ENCODE data around the gene APBA1.

- TF ChIP-seq NFIC (IDR thresholded peaks at IDR 0.05; ENCODE audit: borderline replicate concordance) = no peak
- TF ChIP-seq, protein P1, sequence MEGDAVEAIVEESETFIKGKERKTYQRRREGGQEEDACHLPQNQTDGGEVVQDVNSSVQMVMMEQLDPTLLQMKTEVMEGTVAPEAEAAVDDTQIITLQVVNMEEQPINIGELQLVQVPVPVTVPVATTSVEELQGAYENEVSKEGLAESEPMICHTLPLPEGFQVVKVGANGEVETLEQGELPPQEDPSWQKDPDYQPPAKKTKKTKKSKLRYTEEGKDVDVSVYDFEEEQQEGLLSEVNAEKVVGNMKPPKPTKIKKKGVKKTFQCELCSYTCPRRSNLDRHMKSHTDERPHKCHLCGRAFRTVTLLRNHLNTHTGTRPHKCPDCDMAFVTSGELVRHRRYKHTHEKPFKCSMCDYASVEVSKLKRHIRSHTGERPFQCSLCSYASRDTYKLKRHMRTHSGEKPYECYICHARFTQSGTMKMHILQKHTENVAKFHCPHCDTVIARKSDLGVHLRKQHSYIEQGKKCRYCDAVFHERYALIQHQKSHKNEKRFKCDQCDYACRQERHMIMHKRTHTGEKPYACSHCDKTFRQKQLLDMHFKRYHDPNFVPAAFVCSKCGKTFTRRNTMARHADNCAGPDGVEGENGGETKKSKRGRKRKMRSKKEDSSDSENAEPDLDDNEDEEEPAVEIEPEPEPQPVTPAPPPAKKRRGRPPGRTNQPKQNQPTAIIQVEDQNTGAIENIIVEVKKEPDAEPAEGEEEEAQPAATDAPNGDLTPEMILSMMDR (IDR thresholded peaks at IDR 0.05) = no peak
- TF ChIP-seq REST (IDR thresholded peaks at IDR 0.05; ENCODE audit: low read depth, low read length) = no peak
- TF ChIP-seq TAF1 (IDR thresholded peaks at IDR 0.05; ENCODE audit: borderline replicate concordance, low read depth, low read length) = no peak
- no peak for TF ChIP-seq MAX (IDR thresholded peaks at IDR 0.05; ENCODE audit: low read depth)
- TF ChIP-seq POLR2AphosphoS5 (IDR thresholded peaks at IDR 0.05; ENCODE audit: low read depth, low read length) = no peak
- no peak for TF ChIP-seq EP300 (IDR thresholded peaks at IDR 0.05; ENCODE audit: borderline replicate concordance in 1 of 2, low read depth in 1 of 2, low read length in 1 of 2)
- no peak for TF ChIP-seq RAD21 (IDR thresholded peaks at IDR 0.05; ENCODE audit: low read length)
- no peak for TF ChIP-seq RFX5 (IDR thresholded peaks at IDR 0.05; ENCODE audit: low read length)
- TF ChIP-seq, protein P2, sequence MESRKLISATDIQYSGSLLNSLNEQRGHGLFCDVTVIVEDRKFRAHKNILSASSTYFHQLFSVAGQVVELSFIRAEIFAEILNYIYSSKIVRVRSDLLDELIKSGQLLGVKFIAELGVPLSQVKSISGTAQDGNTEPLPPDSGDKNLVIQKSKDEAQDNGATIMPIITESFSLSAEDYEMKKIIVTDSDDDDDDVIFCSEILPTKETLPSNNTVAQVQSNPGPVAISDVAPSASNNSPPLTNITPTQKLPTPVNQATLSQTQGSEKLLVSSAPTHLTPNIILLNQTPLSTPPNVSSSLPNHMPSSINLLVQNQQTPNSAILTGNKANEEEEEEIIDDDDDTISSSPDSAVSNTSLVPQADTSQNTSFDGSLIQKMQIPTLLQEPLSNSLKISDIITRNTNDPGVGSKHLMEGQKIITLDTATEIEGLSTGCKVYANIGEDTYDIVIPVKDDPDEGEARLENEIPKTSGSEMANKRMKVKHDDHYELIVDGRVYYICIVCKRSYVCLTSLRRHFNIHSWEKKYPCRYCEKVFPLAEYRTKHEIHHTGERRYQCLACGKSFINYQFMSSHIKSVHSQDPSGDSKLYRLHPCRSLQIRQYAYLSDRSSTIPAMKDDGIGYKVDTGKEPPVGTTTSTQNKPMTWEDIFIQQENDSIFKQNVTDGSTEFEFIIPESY (IDR thresholded peaks at IDR 0.05; ENCODE audit: borderline replicate concordance, low read depth) = no peak
- no peak for TF ChIP-seq SIN3A (IDR thresholded peaks at IDR 0.05; ENCODE audit: borderline replicate concordance, low read depth, low read length)
- TF ChIP-seq GABPA (IDR thresholded peaks at IDR 0.05; ENCODE audit: low read depth) = no peak
- no peak for TF ChIP-seq RCOR1 (IDR thresholded peaks at IDR 0.05; ENCODE audit: low read length)
Measured at GRCh38 chr9:69499959-69500358, 172.2 kb downstream of the APBA1 start.
